MM.1S (cell line): ENCODE data around the gene PCP4.
"Not testable (repeated sequence)": the region's sequence is repeated elsewhere in the genome, so short reads cannot be mapped to it uniquely, and the experiment has no call there.

Source experiments
- EZH2 ChIP-seq: fragments of 300-600 bp; sonication (generic); optimal IDR thresholded peaks from 2 replicates; pipeline ENCODE3; 2017; ENCODE audit warnings: low read depth, mild to moderate bottlenecking, antibody characterized with exemption, low read length, mixed read lengths
- EZH2phosphoT487 ChIP-seq: fragments of 300-600 bp; sonication (generic); IDR thresholded peaks from 2 replicates; pipeline ENCODE4 v1.6.1; 2018; ENCODE audit warnings: antibody characterized with exemption, low read length
- TF ChIP-seq, protein P1 (sequence below): fragments of 300-600 bp; sonication (generic); IDR thresholded peaks from 2 replicates; pipeline ENCODE4 v1.5.1; 2016; ENCODE audit warnings: antibody characterized with exemption, low read length, mixed read lengths

DNA sequence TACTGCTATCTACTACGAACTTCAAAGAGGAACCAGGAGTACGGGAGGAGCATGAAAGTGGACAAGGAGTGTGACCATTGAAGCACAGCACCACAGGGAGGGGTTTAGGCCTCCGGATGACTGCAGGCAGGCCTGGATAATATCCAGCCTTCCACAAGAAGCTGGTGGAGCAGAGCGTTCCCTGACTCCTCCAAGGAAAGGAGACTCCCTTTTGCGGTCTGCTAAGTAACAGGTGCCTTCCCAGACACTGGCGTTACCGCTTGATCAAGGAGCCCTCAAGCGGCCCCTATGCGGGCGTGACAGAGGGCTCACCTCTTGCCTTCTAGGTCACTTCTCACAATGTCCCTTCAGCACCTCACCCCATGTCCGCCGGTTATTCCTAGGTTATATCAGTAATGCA, 24.6 kb downstream of the PCP4 start:
- TF ChIP-seq, protein P1, sequence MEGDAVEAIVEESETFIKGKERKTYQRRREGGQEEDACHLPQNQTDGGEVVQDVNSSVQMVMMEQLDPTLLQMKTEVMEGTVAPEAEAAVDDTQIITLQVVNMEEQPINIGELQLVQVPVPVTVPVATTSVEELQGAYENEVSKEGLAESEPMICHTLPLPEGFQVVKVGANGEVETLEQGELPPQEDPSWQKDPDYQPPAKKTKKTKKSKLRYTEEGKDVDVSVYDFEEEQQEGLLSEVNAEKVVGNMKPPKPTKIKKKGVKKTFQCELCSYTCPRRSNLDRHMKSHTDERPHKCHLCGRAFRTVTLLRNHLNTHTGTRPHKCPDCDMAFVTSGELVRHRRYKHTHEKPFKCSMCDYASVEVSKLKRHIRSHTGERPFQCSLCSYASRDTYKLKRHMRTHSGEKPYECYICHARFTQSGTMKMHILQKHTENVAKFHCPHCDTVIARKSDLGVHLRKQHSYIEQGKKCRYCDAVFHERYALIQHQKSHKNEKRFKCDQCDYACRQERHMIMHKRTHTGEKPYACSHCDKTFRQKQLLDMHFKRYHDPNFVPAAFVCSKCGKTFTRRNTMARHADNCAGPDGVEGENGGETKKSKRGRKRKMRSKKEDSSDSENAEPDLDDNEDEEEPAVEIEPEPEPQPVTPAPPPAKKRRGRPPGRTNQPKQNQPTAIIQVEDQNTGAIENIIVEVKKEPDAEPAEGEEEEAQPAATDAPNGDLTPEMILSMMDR, result not testable (repeated sequence)
- not testable (repeated sequence) for TF ChIP-seq EZH2phosphoT487, EZH2
